ENCODE data around the gene RPUSD1. TPM values are rescaled to one million over a fixed set of nuclear protein-coding genes. Genes with fewer than 3 reads are reported as not detected.
A peak's percentile ranks its signal among the peaks of the same experiment; 100 is the strongest.

RPUSD1 gene
- total and polyA plus RNA-seq, 11 donors, result 7.1 to 25.7 (median 10.9) TPM

GRCh38 chr16:766008-766819, 22.0 kb downstream of the RPUSD1 start:
- Histone ChIP-seq H3K4me1 (no peaks in the 10 kb centered on the region), H3K27me3 (peaks cover 0 to 28% (median 0%) of the 10 kb centered on the region in 9 donors), H3K4me3 (no peak overlapping the region), H3K27ac (no peak overlapping the region), H3K9me3 (no peaks in the 10 kb centered on the region), H3K36me3 (no peaks in the 10 kb centered on the region)
- no peak for ATAC-seq
- intact Hi-C loops (cut with DNase I), result no loop called here
- no peak for TF ChIP-seq POLR2A (IDR thresholded peaks at IDR 0.05)
- no peak for TF ChIP-seq CTCF (IDR thresholded peaks at IDR 0.05)
- peak in 1 of 5 donors; percentile 2 for DNase-seq
- WGBS, 4 donors, result 82 to 86% (median 83%) methylated on average over 24 to 29 of the region's 29 CpGs

- Histone ChIP-seq H3K27ac (no peak overlapping the region), H3K9me3 (no peaks in the 10 kb centered on the region), H3K27me3 (peaks cover 0 to 28% (median 0%) of the 10 kb centered on the region in 9 donors), H3K4me1 (no peaks in the 10 kb centered on the region), H3K36me3 (no peaks in the 10 kb centered on the region), H3K4me3 (no peak overlapping the region)
- DNase-seq, result no peak
- WGBS, 4 donors, result 91 to 95% (median 91%) methylated on average over 20 to 29 of the region's 29 CpGs
- ATAC-seq, result no peak
- intact Hi-C loops (cut with DNase I), result no loop called here
- TF ChIP-seq CTCF (IDR thresholded peaks at IDR 0.05), result no peak
- TF ChIP-seq POLR2A (IDR thresholded peaks at IDR 0.05), result no peak
Observed at GRCh38 chr16:765488-765865, 22.7 kb downstream of the RPUSD1 start.

GRCh38 chr16:764848-765487, 23.2 kb downstream of the RPUSD1 start:
- peaks cover 0 to 27% (median 0%) of the 10 kb centered on the region in 9 donors for H3K27me3 ChIP-seq
- ATAC-seq, result no peak
- H3K9me3 ChIP-seq, result no peaks in the 10 kb centered on the region
- intact Hi-C loops (cut with DNase I), result no loop called here
- TF ChIP-seq CTCF (IDR thresholded peaks at IDR 0.05) (no peak), POLR2A (IDR thresholded peaks at IDR 0.05) (no peak)
- H3K4me3 ChIP-seq, result no peak overlapping the region
- DNase-seq, result peak in 1 of 5 donors; percentile 4
- H3K36me3 ChIP-seq, result no peaks in the 10 kb centered on the region
- WGBS, 4 donors, result 85 to 87% (median 86%) methylated on average over 16 to 38 of the region's 38 CpGs
- no peak overlapping the region for H3K27ac ChIP-seq
- no peaks in the 10 kb centered on the region for H3K4me1 ChIP-seq

- no peak for DNase-seq
- H3K9me3 ChIP-seq, result no peaks in the 10 kb centered on the region
- WGBS, 4 donors, result 63 to 69% (median 67%) methylated on average over 19 to 20 of the region's 20 CpGs
- peaks cover 0 to 20% (median 0%) of the 10 kb centered on the region in 9 donors for H3K27me3 ChIP-seq
- ATAC-seq, result no peak
- H3K4me1 ChIP-seq, result no peaks in the 10 kb centered on the region
- no peak overlapping the region for H3K4me3 ChIP-seq
- no peak overlapping the region for H3K27ac ChIP-seq
- TF ChIP-seq CTCF (IDR thresholded peaks at IDR 0.05) (no peak), POLR2A (IDR thresholded peaks at IDR 0.05) (no peak)
- intact Hi-C loops (cut with DNase I), result no loop called here
- H3K36me3 ChIP-seq, result no peaks in the 10 kb centered on the region
Observed at GRCh38 chr16:764184-764750, 23.9 kb downstream of the RPUSD1 start.

All from heart left ventricle (tissue), 16 donors.